OCI-M1 (cell line): ENCODE results near the gene SYNPR.

Experiments
- DNase-seq: peaks from one replicate; lab custom pipeline; 2025; lab: John Stamatoyannopoulos, UW

The SYNPR gene

DNA sequence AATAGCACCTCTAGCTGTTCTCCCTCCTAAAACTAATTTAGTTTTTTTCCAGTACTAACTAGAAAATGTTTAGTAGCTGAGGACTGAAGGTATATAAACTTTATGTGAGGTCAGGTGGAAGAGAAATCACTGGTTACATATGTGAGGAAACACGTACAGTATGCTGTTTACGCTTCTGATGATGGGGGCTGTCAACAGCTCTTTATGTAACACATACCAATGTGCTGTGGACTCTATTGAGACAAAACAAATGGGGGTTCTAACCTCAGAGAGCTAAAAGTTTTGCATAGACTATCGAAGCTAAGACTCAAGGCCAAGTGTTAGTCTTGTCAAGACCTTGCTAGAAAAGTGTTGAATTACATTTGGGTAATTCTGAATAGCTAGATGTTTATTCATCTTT, 107.5 kb downstream of the SYNPR start:
- DNase-seq = no peak

DNA sequence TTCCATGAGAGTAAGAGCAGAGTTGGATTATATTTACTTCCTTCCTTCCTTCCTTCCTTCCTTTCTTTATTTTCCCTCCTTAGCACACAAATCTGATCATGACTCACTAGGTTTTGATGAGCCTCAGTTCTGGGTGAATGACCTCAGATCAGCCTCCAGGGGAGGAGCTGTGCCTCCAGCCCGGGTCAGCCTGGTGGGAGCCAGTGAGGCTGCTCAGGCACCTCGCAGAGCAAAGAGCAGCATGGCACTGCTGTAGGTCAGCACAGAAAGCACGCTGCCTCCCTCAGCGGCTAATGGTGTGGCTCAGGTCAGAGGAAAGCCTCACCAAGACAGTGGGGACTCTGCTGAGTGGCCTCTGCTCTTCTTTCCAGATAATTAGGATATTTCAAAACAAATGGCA, 108.5 kb downstream of the SYNPR start:
- no peak for DNase-seq

DNA sequence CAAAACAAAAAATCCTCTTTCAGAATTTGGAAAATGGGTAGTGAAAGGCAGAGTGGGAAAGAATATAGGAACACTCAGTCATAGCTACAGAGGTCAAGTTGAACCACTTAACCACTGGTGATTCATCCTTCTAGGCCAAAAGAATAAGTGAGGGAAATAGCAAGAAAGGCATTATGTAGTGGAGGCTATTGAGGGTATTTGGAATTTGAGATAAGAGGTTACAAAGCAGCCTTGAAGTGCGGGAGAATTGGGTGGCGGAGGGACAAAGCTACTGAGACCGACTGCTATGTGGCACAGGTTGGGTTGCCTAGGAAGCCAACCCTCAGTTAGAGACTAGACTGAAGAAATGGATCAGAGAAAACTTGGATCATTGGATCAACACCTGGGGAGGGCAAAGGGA, 109.5 kb downstream of the SYNPR start:
- DNase-seq = no peak

DNA sequence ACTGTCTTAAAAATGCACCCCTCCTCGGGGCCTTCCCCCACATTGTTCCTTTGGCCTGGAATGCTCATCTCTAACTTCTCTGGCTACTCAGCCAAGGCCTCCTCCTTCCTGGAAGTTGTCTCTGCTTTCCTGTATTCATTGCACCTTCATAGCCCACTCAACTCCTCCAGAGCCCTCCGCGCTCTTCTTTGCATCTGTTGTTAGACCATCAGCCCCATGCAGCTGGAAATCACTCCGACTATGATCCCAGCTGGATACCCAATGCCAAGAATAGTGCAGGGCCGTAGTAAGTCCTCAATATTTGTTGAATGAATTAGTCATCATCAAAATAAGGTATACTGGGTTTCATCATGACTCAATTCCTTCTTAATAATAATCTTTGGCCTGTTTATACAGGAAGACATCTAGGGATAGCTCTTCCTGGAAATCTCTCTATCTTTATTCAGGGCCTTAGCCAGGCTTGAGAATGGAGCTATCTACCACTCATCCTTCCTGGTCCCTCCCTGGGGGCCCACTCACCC, 112.7 kb downstream of the SYNPR start:
- DNase-seq = no peak

DNA sequence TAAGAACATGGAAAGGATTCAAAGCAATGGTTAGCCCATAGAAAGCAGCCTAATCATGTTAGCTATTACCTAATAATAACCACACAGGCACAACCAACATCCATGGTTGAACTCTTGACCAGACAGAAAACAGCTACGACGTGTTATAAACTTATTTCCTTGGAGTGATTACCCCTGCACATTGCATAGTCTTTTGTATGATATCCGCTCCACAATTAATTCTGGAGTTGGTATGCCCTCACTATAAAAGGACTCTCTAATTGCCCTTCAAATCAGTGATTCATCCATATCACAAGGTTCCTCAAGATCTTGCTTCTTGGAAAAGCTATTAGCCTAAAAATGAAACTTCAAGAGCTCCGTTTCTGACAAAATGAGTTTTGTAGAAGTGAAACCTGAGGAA, 117.9 kb downstream of the SYNPR start:
- no peak for DNase-seq

DNA sequence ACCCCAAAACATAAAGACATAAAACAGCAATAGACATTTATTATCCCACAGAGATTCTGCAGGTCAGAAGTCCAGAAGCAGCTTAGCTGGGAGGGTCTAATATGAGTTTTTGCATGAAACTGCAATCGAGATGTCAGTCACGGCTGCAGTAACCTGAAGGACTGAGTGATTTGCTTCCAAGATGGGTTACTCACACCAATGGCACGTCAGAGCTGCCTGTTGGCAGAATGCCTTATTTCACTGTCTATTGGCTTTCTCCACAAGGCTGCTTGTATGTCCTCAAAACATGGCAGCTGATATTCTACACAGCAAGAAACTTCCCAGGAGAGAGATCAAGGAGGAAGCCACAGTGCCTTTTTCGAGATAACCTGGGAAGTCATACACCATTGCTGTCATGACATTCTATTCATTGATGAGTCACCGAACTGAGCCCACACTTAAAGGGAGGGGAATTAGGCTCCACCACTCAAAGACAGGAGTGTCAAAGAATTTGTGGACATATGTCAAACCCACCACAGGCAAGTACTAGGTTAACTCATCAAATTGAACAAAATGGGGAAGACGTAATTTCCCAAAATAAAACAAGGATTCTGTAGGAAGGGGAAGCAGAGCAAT, 122.2 kb downstream of the SYNPR start:
- no peak for DNase-seq

DNA sequence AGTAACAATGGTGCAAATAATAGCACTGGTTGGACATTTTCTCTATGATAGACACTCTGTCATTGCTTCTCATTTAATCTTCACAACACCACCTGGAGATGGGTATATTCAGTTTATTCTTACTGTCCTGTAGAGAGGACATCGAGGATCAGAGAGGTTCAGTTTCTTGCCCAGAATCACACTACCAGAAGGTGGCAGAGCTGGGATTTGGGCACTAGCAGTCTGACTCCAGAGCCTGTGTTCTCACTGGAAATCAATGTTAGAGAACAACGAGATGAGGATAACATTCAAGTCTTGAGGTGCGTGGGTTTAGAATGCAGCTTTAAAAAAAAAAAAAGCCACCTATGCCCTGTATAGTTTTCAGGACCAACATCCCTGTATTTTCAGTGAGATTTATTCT, 127.8 kb downstream of the SYNPR start:
- DNase-seq = no peak

DNA sequence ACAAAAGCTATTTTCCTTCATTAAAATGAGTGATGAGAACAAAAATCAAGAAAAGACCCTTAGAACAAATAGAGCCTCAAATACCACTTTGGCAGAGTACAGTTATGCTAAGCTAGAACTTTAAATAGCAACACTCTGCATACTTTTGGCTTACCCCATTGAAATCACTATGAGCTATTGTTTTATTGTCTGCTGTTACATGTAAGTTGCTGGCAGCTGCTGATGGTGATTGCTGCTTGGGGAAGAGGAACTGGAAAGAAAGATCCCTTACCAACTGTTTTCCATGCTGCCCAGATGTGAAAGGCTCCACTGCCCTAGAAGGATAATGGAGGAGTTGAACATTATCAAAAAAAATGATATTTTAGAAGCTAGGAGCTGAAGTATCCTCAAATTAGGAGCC, 135.4 kb downstream of the SYNPR start:
- no peak for DNase-seq

DNA sequence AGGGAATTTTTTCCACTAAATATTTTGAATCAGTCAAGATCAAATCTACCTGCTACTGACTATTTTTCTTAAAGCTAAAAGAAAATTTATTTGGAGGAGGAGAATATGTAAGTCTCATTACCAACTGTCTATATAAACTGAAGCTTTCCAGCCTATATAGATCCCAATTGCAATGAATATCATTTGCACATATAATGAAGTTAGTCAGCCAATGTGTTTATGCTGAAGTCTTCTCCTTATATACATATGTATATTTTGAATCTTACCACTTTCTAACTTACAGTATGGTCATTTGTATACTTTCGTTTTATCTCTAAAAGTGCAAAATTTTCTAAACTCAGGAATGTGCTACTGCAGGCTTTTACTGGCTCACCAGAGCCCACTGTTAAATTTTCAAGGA, 136.5 kb downstream of the SYNPR start:
- DNase-seq = no peak

DNA sequence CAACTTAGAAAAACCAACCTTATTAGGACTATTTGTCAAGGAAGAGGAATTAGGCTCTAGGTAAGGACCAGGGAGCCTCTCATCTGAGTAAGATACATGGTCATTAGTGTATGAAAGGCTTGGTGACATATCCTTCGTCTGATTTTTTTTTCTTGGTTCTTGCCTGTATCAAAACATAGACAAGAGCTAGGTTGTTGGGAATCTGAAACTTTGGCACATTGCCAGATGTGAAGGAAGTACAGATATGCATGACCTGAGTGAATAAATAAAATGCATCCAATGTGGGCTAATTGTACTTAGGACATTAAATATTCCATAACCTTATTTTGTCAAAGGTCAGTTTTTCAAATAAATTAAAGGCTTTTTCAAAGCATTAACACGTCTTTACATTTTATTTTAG, 151.8 kb downstream of the SYNPR start:
- DNase-seq = no peak

DNA sequence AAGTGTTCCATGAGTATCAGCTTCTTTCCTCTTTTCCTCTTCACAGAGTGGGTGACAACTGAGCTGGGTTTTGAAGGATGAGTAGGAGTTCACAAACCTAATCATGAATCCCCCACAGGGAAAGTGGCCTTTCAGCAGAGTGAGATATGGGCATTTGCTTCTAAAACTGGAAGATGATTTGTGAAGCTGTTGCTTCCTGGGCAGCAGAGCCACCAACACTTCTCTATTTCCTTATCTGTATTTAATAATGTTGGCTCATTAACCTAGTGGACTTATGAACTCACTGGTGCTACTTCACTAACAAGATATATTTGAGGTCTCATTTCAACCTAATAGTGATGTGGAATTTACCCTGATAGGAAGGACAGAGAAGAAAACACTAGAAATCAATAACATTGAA, 152.8 kb downstream of the SYNPR start:
- DNase-seq = no peak

DNA sequence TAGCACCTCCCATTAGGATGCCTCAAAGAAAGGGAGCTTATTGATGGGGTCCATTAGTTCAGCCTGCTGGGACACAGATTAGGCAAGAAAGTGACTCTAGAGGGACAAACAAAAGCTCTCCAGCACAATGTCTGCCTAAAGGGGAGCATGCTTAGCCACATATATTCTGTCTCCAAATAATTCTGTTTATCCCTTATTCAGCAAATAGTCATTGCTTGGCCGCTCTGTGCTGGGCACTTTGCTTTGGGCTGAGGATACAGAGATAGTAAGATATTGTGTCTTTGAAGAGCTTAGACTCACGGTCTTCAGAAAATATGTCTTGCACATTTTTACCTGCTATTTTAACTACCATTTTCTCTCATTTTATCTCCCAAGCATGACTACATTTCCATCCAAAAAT, 159.8 kb downstream of the SYNPR start:
- DNase-seq = no peak

DNA sequence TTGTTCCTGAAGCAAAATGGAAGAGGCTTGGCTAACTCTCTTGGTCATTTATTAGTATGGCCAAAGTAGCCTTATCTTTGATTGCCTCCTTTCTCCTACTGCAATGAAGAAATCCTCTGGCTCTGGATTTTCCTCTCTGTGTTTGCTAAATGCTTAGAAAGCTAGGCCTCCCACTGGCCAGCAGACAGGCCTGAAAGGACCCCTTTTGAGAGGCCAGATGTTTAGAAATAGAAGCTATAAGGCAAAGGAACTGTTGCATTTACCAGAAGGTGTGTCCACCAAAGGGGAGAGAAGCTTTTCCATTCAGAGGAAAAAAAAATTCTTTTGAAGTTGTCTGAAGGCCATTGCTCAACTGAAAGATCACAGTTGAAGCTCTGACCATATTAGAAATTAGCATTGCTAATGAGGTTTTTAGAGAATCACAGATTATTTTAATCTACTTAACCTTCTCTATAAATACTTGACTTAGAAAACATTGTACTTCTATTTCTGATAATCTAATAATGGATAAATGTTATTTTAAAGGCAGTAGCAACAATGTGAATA, 160.8 kb downstream of the SYNPR start:
- no peak for DNase-seq

DNA sequence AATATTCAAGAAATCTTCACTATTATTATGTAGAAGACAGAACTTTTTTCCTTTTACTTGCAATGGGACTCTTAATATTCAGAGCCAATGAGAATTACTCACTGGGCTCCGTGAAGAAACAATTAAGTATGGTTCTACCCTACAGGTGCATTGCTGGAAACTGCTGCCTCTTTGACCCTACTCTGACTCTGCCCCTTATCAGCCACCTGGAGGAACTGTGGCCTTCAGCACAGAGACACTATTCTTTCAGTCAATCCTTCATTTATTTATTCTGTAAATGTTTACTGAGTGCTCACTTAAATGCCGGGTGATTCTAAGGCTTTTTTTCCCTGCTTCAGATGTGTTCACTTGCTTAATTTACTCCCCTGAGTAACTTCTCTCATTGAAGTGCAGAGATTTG, 163.2 kb downstream of the SYNPR start:
- no peak for DNase-seq

DNA sequence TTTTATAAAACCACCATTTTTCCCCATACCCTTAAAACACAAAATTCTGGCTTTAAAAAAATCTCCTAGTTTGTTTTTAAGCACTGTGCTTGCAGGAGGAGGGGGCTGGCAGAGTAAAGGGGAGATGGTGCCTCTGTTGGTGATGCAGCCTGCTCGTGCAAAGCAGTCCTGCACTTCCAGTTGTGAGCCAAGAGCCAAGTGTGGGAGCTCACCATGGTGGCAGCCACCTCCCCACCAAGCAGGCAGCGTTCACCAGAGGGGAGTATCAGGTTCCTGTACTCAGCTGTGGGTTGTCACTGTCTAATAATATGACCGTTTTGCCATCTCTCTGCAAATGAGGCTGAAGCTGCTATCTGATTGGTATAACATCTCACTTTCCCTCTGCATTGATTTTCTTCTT, 164.8 kb downstream of the SYNPR start:
- no peak for DNase-seq

DNA sequence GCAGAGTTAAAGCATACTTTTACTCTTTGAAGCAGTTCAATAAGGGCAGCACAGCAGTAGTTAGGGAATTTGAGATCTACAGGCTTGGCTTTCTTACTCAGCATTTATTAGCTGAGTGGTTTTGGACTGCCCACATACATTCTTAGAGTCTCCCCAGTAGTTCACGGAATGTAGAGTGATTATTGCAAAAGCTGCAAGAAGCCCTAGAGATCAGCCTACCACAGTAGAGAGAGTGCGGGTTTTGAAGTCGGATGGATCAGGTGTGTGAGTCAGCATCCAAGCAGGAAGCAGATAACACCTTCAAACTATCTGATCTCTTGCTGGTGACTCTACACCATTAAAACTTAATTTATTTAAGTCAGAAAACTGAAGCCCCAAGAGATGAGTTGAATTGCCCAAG, 171.9 kb downstream of the SYNPR start:
- DNase-seq = no peak

DNA sequence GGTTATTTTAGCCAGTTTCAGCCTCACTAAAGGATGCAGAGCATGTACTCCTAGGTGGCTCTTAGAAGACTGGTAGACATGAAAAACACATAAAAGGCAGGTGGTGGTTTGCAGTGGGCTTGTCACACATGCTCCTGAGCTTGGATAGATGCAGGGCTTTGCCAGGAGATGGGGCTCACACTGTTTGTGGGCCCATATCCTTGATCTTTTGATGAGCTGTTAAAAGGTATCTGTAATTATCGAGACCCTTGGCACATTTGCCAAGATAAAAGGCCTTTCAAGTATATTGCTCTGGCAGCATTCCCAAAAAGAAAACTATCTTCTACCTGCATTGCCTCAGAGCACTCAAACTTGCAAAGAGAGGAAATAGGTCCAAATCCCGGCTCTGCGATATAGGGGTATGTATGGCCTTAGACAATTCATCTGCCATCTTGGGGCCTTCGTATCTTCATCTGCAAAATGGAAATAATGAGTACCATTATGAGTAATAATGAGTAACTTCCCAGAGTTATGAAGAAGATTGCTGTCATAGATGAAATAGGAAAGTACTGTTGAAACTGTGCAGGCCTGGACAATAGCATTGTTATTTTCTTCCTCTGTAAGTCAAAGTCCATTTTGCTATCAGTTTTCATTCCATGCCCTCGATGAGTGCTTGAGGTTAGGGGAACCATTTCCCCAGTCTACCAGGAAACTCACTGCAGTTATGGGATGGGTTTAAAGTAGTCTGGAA, 172.7 kb downstream of the SYNPR start:
- DNase-seq = no peak

DNA sequence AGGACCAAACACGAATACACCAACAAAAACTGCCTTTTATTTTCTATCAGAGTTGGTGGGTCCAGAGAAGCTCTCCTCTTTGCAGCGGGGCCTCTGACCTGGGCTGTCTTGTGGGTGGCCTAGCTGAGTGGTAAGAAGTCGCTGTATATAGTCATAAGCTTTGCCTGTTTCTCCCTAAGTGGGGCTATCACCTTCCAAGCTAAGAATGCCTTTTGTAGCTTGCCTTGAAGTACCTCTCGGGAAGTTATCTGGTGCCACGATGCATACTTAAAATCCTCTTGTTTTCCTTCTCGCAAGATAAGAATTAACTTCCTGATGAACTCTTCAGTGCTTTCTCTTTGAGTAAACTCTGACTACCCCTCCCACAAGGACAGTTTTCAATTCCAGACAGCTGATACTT, 178.8 kb downstream of the SYNPR start:
- DNase-seq = peak; percentile 27

DNA sequence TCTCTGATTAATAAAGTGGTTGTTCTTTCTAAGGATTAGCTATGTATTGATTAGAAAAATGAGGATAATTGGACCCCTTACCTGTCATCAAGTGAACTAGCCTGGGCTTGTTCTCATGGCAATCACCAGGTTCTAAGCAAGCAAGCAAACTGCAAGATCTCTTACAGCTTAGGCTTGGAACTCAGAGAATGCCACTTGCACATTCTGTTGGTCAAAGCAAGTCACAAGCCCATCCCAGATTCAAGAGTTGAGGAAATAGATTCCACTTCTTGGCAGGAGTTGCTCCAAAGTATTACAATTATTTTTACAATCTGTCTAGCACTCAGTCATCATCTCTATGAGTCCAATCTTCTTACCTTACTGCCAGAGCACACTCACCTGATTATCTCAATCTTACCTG, 180.3 kb downstream of the SYNPR start:
- DNase-seq = no peak

DNA sequence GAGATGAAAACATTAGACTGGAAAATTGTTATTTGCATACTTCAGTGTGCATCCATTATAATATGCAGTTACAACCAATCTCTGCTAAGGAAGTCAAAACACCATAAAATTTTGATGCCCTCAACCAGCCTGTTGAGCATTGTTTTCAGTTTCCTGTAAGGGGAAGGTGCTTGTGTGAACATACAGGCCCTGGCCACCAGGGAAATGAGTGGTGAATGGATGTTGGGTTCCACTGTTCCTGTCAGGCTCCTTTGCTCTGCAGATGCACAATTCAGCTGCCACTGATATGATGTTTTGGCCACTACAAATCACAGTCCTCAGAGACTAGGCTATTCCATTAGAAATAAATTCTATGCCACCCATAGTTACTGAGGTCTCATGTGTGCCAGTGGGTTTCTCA, 184.6 kb downstream of the SYNPR start:
- DNase-seq = no peak

DNA sequence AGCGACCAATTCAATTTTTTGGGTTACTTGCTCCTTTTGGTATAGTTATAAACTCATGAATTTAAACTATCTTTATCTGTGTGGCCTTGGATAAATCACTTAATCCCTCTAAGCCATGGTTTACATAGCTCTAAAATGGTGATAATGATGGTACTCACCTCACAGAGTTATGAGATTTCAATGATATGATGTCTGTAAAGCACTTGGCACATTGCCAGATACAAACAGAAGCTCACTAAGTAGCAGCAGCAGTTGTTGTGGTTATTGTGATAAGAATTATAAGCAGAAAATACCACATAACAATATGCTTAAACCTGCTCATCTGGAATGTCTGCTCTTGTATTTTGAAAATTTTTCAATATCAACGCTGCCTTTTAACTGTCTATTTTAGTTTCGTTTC, 189.3 kb downstream of the SYNPR start:
- DNase-seq = peak; percentile 26

DNA sequence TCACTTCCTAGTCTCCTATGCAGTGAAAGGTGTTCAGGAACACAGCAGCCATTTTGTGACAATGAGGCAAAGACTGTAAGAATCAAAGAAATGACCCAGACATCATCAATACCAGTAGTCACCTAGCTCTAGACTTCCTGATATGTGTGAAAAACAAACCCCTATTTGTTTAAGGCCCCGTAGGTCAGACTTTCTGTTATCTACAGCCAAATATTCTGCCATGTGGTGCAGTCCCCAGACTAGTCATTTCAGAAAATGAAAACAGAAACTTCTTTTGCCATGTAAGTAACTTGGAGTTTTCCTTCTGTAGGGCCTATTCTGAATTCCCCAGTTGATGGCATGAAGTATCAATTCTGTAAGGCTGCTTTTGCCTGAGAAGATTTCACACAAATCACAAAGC, 192.6 kb downstream of the SYNPR start:
- DNase-seq = no peak

DNA sequence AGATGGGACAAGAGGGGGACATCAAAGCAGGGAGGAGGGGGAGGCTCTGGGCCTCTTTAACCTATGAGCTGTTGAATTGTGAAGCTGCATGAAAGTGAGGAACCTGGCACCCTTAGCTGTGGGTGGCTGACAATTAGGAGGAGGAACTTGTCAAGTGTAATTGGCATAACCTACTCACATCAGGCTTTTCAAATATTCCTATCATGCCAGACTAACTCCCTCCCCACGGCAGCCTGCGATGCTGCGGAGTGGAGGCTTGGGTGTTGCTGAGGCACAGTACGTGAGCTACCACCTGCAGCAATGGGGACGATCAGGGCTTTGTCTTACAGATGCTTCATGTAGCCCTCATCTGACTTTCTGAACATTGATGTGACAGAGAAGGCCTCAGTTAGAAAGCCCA, 193.7 kb downstream of the SYNPR start:
- DNase-seq = no peak
